Measurements from ENCODE around the gene RANBP3. TPM values are rescaled to one million over a fixed set of nuclear protein-coding genes. Genes with fewer than 3 reads are reported as not detected.

The RANBP3 gene
- total and polyA plus RNA-seq, 2 experiments from 2014 or later = 40.2 to 98.3 TPM

- TF ChIP-seq REST (IDR thresholded peaks at IDR 0.05; ENCODE audit: unreplicated experiment) = no peak
- no peak for TF ChIP-seq ETS1 (IDR thresholded peaks at IDR 0.05)
- TF ChIP-seq ZNF331 (CRISPR knock-in tag; IDR thresholded peaks at IDR 0.05; ENCODE audit: low read depth) = no peak
Measured at GRCh38 chr19:6014551-6015135, 36.7 kb upstream of the RANBP3 start (continued).

- H3K79me2 ChIP-seq (replicated peaks; ENCODE audit: insufficient read depth) = no peaks in the 10 kb centered on the region
- H3K4me1 ChIP-seq (ENCODE audit: insufficient read depth) = no peaks in the 10 kb centered on the region
- H2AFZ ChIP-seq = no peak overlapping the region
- H3F3A ChIP-seq (replicated peaks; ENCODE audit: low read depth) = no peaks in the 10 kb centered on the region
- TF ChIP-seq CREB1 (CRISPR knock-in tag; IDR thresholded peaks at IDR 0.05; ENCODE audit: low read depth) (no peak), ZNF462 (CRISPR knock-in tag; IDR thresholded peaks at IDR 0.05) (no peak), NANOG (IDR thresholded peaks at IDR 0.05; ENCODE audit: borderline replicate concordance) (no peak), POLR2AphosphoS5 (IDR thresholded peaks at IDR 0.05; ENCODE audit: low read depth) (no peak), STAT1 (IDR thresholded peaks at IDR 0.05; ENCODE audit: unreplicated experiment) (no peak), ETS1 (IDR thresholded peaks at IDR 0.05) (no peak)
- H3K4me2 ChIP-seq = no peak overlapping the region
- H3K36me3 ChIP-seq (ENCODE audit: insufficient read depth) = no peaks in the 10 kb centered on the region
- Mint-ChIP-seq H3K4me1 (no peaks in the 10 kb centered on the region), H3K27ac (no peak overlapping the region), H3K27me3 (ENCODE audit: insufficient read depth, low read depth, poor library complexity) (peaks cover 1% of the 10 kb centered on the region), H3K4me3 (no peak overlapping the region), H3K9me3 (no peaks in the 10 kb centered on the region; the same call in 2 of the 3 replicates), H3K36me3 (ENCODE audit: low read depth) (no peaks in the 10 kb centered on the region)
- no peaks in the 10 kb centered on the region for H3K27me3 ChIP-seq (ENCODE audit: insufficient read depth)
- H4K20me1 ChIP-seq (replicated peaks; ENCODE audit: insufficient read depth) = no peaks in the 10 kb centered on the region
- DNase-seq (ENCODE audit: low spot score) (no peak), ATAC-seq (no peak)
- no peak overlapping the region for H3K4me3 ChIP-seq
- H3K27ac ChIP-seq (ENCODE audit: low read depth) = no peak overlapping the region
- no peaks in the 10 kb centered on the region for H3K9me2 ChIP-seq (ENCODE audit: insufficient read depth)
Measured at GRCh38 chr19:6012426-6013170, 34.7 kb upstream of the RANBP3 start.
